Mesenchymal stem cell (in vitro differentiated cells and primary cell): Measurements from ENCODE around the gene PIP5K1B.

ENCODE experiments used
- DNase-seq: peaks from one replicate; pipeline ENCODE4 v3.0.0-alpha.2; 2013
- H2AFZ ChIP-seq: one replicate; pipeline ENCODE4 v1.6.1; 2013; ENCODE audit warnings: low read depth, mild to moderate bottlenecking, control low read depth, inconsistent platforms, low read length, moderate library complexity
- H2AK5ac ChIP-seq: 2 replicates; pipeline ENCODE4 v1.6.1; 2013; ENCODE audit warnings: low read length, moderate library complexity, mild to moderate bottlenecking, inconsistent platforms; ENCODE audit not compliant: severe bottlenecking
- H2BK120ac ChIP-seq: one replicate; pipeline ENCODE4 v1.6.1; 2013; ENCODE audit warnings: low read depth, mild to moderate bottlenecking, inconsistent platforms, low read length, moderate library complexity
- H2BK12ac ChIP-seq, 2 experiments: one replicate each; pipeline ENCODE4 v1.6.1; 2013; ENCODE audit warnings: inconsistent platforms in 2 of 2, low read length in 2 of 2, mild to moderate bottlenecking in 2 of 2, moderate library complexity in 2 of 2, control low read depth in 1 of 2
- H2BK15ac ChIP-seq: one replicate; pipeline ENCODE4 v1.6.1; 2013; ENCODE audit warnings: mild to moderate bottlenecking, low read depth, inconsistent platforms; ENCODE audit not compliant: poor library complexity, severe bottlenecking
- H2BK5ac ChIP-seq: 2 replicates; pipeline ENCODE4 v1.6.1; 2013; ENCODE audit warnings: low read depth, mild to moderate bottlenecking, low read length, control low read depth, inconsistent platforms; ENCODE audit not compliant: poor library complexity, severe bottlenecking
- H3K14ac ChIP-seq, 2 experiments: one replicate each; pipeline ENCODE4 v1.6.1; 2013; ENCODE audit warnings: inconsistent platforms in 2 of 2, low read length in 2 of 2, control low read depth in 1 of 2, mild to moderate bottlenecking in 1 of 2, moderate library complexity in 1 of 2
- H3K18ac ChIP-seq, 2 experiments: one replicate each; pipeline ENCODE4 v1.6.1; 2013; ENCODE audit warnings: inconsistent platforms in 2 of 2, low read length in 2 of 2, control low read depth in 1 of 2, low read depth in 1 of 2, mild to moderate bottlenecking in 1 of 2
- H3K23ac ChIP-seq, 2 experiments: one replicate each; pipeline ENCODE4 v1.6.1; 2013; ENCODE audit warnings: inconsistent platforms in 2 of 2, low read length in 2 of 2, mild to moderate bottlenecking in 2 of 2, moderate library complexity in 2 of 2, control low read depth in 1 of 2
- H3K27ac ChIP-seq: 2 replicates; pipeline ENCODE4 v1.5.1; 2013; ENCODE audit warnings: mild to moderate bottlenecking, moderate library complexity, low read length, control low read depth, inconsistent platforms; ENCODE audit not compliant: poor library complexity, severe bottlenecking
- H3K27me3 ChIP-seq, 2 experiments: 2 replicates each; pipeline versions ENCODE4 v1.6.1 to v1.7.0; 2013; ENCODE audit warnings: low read length in 2 of 2, mild to moderate bottlenecking in 2 of 2, moderate library complexity in 2 of 2, control low read depth in 1 of 2, inconsistent platforms in 1 of 2; ENCODE audit not compliant: control insufficient read depth in 1 of 2, insufficient read depth in 1 of 2
- H3K36me3 ChIP-seq, 2 experiments: 2 replicates each; pipeline versions ENCODE4 v1.6.1 to v1.7.0; 2013; ENCODE audit warnings: low read length in 2 of 2, control low read depth in 1 of 2, inconsistent platforms in 1 of 2, low read depth in 1 of 2, mild to moderate bottlenecking in 1 of 2; ENCODE audit not compliant: insufficient read depth in 2 of 2, control insufficient read depth in 1 of 2
- H3K4ac ChIP-seq, 2 experiments: one replicate each; pipeline ENCODE4 v1.6.1; 2013; ENCODE audit warnings: inconsistent platforms in 2 of 2, low read length in 2 of 2, mild to moderate bottlenecking in 2 of 2, moderate library complexity in 2 of 2, control low read depth in 1 of 2, low read depth in 1 of 2
- H3K4me1 ChIP-seq: 2 replicates; pipeline ENCODE4 v1.6.1; 2013; ENCODE audit warnings: low read depth, low read length, control low read depth; ENCODE audit not compliant: control insufficient read depth, insufficient read depth
- H3K4me2 ChIP-seq: 2 replicates; pipeline ENCODE4 v1.6.1; 2013; ENCODE audit warnings: low read length, mild to moderate bottlenecking, inconsistent platforms; ENCODE audit not compliant: poor library complexity, severe bottlenecking
- H3K4me3 ChIP-seq, 2 experiments: 2 replicates each; pipeline versions ENCODE4 v1.5.1 to v1.7.0; 2013; ENCODE audit warnings: low read length in 2 of 2, mild to moderate bottlenecking in 2 of 2, control low read depth in 1 of 2, low read depth in 1 of 2; ENCODE audit not compliant: insufficient read depth in 1 of 2
- H3K79me1 ChIP-seq: replicated peaks from 2 replicates; pipeline ENCODE4 v1.6.1; 2013; ENCODE audit warnings: mild to moderate bottlenecking, control low read depth, low read length, inconsistent platforms; ENCODE audit not compliant: poor library complexity, severe bottlenecking
- H3K9ac ChIP-seq: 2 replicates; pipeline ENCODE4 v1.7.0; 2013; ENCODE audit warnings: mild to moderate bottlenecking, low read length, moderate library complexity
- H3K9me3 ChIP-seq: 2 replicates; pipeline ENCODE4 v1.7.0; 2013; ENCODE audit warnings: mild to moderate bottlenecking, low read length; ENCODE audit not compliant: control insufficient read depth
- H4K8ac ChIP-seq: one replicate; pipeline ENCODE4 v1.6.1; 2013; ENCODE audit warnings: inconsistent platforms, mild to moderate bottlenecking, low read length, moderate library complexity
- H4K91ac ChIP-seq: one replicate; pipeline ENCODE4 v1.6.1; 2013; ENCODE audit warnings: mild to moderate bottlenecking, low read length, inconsistent platforms
- WGBS: methylation state at CpG from one replicate; pipeline ENCODE4 v1.1.7; 2013; ENCODE audit warnings: mixed read lengths; 5-methylcytosine and 5-hydroxymethylcytosine counted together

PIP5K1B gene

DNA sequence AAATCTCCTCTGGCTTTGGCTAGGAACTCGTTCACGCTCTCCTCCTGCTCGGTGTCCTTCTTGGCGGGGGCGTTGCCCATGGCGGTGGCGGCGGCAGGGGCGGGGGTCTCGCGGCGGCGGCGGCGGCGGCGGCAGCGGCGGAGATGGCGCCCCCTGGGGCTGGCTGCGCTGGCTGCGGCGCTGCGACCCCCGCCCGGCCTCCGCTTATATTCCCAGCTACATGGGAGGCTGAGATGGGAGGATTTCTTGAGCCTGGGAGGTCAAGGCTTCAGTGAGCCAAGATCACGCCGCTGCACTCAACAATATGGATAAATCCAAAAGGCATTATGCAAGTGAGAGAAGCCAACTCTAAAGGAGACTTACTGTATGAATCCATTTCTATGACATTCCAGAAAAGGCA, 309.0 kb downstream of the PIP5K1B start, which contains the start of gene PRKACG:
TSS of gene PRKACG (minus strand) at position 101 of the 400 bp plus-strand sequence. CDS start at position 80, 21 bp downstream.
- H3K4ac ChIP-seq = no peak within 1 kb of the TSS
- H4K8ac ChIP-seq = no peak within 1 kb of the TSS
- no peak within 1 kb of the TSS for H2BK5ac ChIP-seq
- H3K4me1 ChIP-seq = no peaks in the 10 kb centered on the region
- H3K79me1 ChIP-seq = no peaks in the 10 kb centered on the region
- H2AFZ ChIP-seq = no peak within 1 kb of the TSS
- H3K27me3 ChIP-seq = peaks cover 10 to 21% of the 10 kb centered on the region in 2 experiments
- H3K36me3 ChIP-seq = no peaks in the 10 kb centered on the region
- H3K9me3 ChIP-seq = no peaks in the 10 kb centered on the region
- H2BK12ac ChIP-seq = no peak within 1 kb of the TSS
- H2AK5ac ChIP-seq = no peak within 1 kb of the TSS
- no peak within 1 kb of the TSS for H3K27ac ChIP-seq
- H3K4me2 ChIP-seq = no peak within 1 kb of the TSS
- no peak for DNase-seq
- no peak within 1 kb of the TSS for H4K91ac ChIP-seq
- H3K14ac ChIP-seq = no peak within 1 kb of the TSS
- H3K23ac ChIP-seq = no peak within 1 kb of the TSS
- no peak within 1 kb of the TSS for H3K18ac ChIP-seq
- WGBS = 98% methylated on average over 20 of the region's 29 CpGs
- H2BK15ac ChIP-seq = no peak within 1 kb of the TSS
- no peak within 1 kb of the TSS for H2BK120ac ChIP-seq
- no peak within 1 kb of the TSS for H3K4me3 ChIP-seq
- H3K9ac ChIP-seq = no peak within 1 kb of the TSS

DNA sequence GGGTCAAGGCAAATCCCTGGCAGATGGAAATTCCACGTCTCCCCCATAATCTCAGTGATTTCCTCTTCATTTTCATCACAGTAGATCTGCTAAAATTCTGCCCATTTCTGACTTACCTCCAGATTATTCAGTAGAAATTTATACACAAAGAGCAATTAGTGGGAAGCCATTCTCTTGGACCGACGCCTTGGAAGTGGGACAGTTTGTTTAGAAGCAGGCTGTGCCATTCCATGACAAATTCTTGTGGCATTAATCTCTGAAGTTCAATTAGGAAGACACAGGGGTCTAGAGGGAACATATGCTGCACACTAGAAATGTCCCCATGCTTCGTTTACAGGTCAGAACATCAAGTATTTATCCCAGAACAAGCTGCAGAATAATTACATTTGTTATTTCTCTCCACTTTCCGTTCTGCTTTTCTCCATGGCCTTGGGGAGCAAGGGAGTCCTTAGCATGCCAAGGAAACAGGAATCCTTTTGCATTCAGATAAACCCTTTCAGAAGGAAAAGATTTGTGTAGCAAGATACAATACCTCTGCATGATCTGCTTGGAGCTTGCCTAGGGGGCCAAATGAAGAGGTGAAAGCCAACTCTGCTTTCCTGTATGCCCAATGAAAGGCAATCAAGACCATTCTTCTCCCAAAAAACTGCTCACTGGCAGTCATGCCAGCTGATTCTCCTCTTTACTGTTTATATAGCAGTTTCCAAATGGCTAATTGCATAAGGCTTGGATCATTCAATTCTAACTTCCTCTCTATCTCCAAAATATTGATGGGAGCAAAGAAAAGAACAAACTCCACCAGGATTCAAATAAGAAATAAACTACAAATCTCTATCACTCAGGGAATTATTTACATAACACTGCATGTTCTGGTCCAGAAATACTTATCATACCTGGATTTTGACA, 311.4 kb downstream of the PIP5K1B start:
- H3K23ac ChIP-seq = no peak overlapping the region
- no peak overlapping the region for H3K4ac ChIP-seq
- H3K27ac ChIP-seq = no peak overlapping the region
- H3K27me3 ChIP-seq = peaks cover 10% of the 10 kb centered on the region in 2 experiments
- no peak overlapping the region for H2AFZ ChIP-seq
- H4K91ac ChIP-seq = no peak overlapping the region
- H2AK5ac ChIP-seq = no peak overlapping the region
- no peaks in the 10 kb centered on the region for H3K9me3 ChIP-seq
- no peak overlapping the region for H2BK15ac ChIP-seq
- no peaks in the 10 kb centered on the region for H3K79me1 ChIP-seq
- H2BK12ac ChIP-seq = no peak overlapping the region
- H3K9ac ChIP-seq = no peak overlapping the region
- H4K8ac ChIP-seq = no peak overlapping the region
- 54% methylated on average over 5 of the region's 5 CpGs for WGBS
- no peak overlapping the region for H3K4me3 ChIP-seq
- H3K18ac ChIP-seq = no peak overlapping the region
- DNase-seq = no peak
- H3K14ac ChIP-seq = no peak overlapping the region
- H2BK120ac ChIP-seq = no peak overlapping the region
- H2BK5ac ChIP-seq = no peak overlapping the region
- no peaks in the 10 kb centered on the region for H3K4me1 ChIP-seq
- no peaks in the 10 kb centered on the region for H3K36me3 ChIP-seq
- no peak overlapping the region for H3K4me2 ChIP-seq

DNA sequence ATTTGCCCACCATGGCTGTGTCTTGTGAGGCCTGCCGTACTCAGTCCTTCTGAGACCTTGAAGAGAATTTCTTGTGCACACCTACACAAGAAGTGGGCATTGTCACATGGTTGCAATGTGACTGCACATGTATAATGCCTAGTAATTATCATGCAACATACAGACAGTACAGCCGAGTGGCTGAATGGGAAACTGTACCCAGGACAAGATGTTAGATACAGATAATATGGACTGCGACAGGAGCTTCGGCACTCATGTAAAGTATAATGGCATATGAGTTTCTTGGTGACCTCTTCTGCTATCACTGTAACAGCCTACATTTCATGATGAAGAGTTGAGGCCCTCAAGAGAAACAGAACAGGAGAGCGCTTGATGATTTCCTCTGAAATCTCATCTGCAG, 313.7 kb downstream of the PIP5K1B start:
- no peak for DNase-seq
- Histone ChIP-seq H2BK15ac (no peak overlapping the region), H2BK12ac (no peak overlapping the region), H3K23ac (no peak overlapping the region), H2AFZ (no peak overlapping the region), H2AK5ac (no peak overlapping the region), H3K27ac (no peak overlapping the region), H3K9me3 (no peaks in the 10 kb centered on the region), H3K9ac (no peak overlapping the region), H3K27me3 (peaks cover 10 to 20% of the 10 kb centered on the region in 2 experiments), H3K36me3 (no peaks in the 10 kb centered on the region), H2BK5ac (no peak overlapping the region), H3K79me1 (no peaks in the 10 kb centered on the region), H3K18ac (no peak overlapping the region), H3K4ac (no peak overlapping the region), H4K91ac (no peak overlapping the region), H2BK120ac (no peak overlapping the region), H4K8ac (no peak overlapping the region), H3K4me2 (no peak overlapping the region), H3K4me1 (no peaks in the 10 kb centered on the region), H3K14ac (no peak overlapping the region), H3K4me3 (no peak overlapping the region)
- 71% methylated on average over 5 of the region's 5 CpGs for WGBS

DNA sequence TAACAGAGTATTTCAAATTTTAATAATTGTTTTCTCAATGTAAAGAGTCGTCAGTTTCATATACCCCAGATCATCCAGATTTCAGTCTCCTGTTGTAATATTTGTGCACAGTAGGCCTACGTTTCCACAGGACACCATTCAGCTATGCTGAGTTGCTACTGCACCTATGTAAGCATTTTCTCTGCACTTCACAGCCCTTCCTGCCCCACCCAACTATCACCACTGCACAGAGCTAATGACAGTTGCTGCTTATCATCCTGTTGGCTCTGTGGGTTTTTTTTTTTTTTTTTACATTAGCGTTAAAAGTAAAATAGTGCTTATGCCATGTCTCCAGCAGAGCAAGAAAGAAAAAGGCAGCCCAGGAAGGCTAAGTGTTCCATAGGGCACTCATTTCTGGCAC, 314.8 kb downstream of the PIP5K1B start:
- H3K23ac ChIP-seq = no peak overlapping the region
- no peak for DNase-seq
- H3K27ac ChIP-seq = no peak overlapping the region
- peaks cover 14 to 28% of the 10 kb centered on the region in 2 experiments for H3K27me3 ChIP-seq
- no peak overlapping the region for H2BK120ac ChIP-seq
- H3K4me3 ChIP-seq = no peak overlapping the region
- no peak overlapping the region for H2AFZ ChIP-seq
- no peak overlapping the region for H2AK5ac ChIP-seq
- WGBS = 76% methylated on average over 3 of the region's 3 CpGs
- no peaks in the 10 kb centered on the region for H3K9me3 ChIP-seq
- no peaks in the 10 kb centered on the region for H3K4me1 ChIP-seq
- no peak overlapping the region for H3K14ac ChIP-seq
- H4K91ac ChIP-seq = no peak overlapping the region
- no peak overlapping the region for H4K8ac ChIP-seq
- H3K9ac ChIP-seq = no peak overlapping the region
- no peak overlapping the region for H2BK5ac ChIP-seq
- no peak overlapping the region for H3K4ac ChIP-seq
- no peak overlapping the region for H3K4me2 ChIP-seq
- no peak overlapping the region for H3K18ac ChIP-seq
- no peak overlapping the region for H2BK12ac ChIP-seq
- no peaks in the 10 kb centered on the region for H3K79me1 ChIP-seq
- no peak overlapping the region for H2BK15ac ChIP-seq
- H3K36me3 ChIP-seq = no peaks in the 10 kb centered on the region
